ENCODE results near the gene CTIF. TPM values are rescaled to one million over a fixed set of nuclear protein-coding genes. Genes with fewer than 3 reads are reported as not detected.

CTIF gene
- total RNA-seq, 1 donor from 2014 or later, result 137 TPM

- no peak for DNase-seq
- Mint-ChIP-seq H3K36me3 (ENCODE audit: unreplicated experiment) (peaks cover 29% of the 10 kb centered on the region), H3K27me3 (ENCODE audit: unreplicated experiment) (peaks cover 6% of the 10 kb centered on the region), H3K9me3 (ENCODE audit: unreplicated experiment) (peaks cover 10% of the 10 kb centered on the region), H3K4me3 (ENCODE audit: unreplicated experiment) (no peak overlapping the region), H3K27ac (ENCODE audit: unreplicated experiment) (no peak overlapping the region), H3K4me1 (ENCODE audit: low read depth, unreplicated experiment) (no peaks in the 10 kb centered on the region)
- no peak for TF ChIP-seq CTCF (IDR thresholded peaks at IDR 0.05; ENCODE audit: partially characterized antibody, unreplicated experiment)
Measured at GRCh38 chr18:48668466-48669179, 129.8 kb downstream of the CTIF start.

GRCh38 chr18:48669180-48669675, 130.4 kb downstream of the CTIF start:
- Mint-ChIP-seq H3K36me3 (ENCODE audit: unreplicated experiment) (peaks cover 29% of the 10 kb centered on the region), H3K9me3 (ENCODE audit: unreplicated experiment) (peaks cover 8% of the 10 kb centered on the region), H3K4me1 (ENCODE audit: low read depth, unreplicated experiment) (no peaks in the 10 kb centered on the region)

GRCh38 chr18:48669991-48670750, 131.3 kb downstream of the CTIF start:
- peaks cover 29% of the 10 kb centered on the region for H3K36me3 Mint-ChIP-seq (ENCODE audit: unreplicated experiment)
- no peak for DNase-seq
- H3K27me3 Mint-ChIP-seq (ENCODE audit: unreplicated experiment), result peaks cover 7% of the 10 kb centered on the region
- no peak for TF ChIP-seq CTCF (IDR thresholded peaks at IDR 0.05; ENCODE audit: partially characterized antibody, unreplicated experiment)
- no peaks in the 10 kb centered on the region for H3K4me1 Mint-ChIP-seq (ENCODE audit: low read depth, unreplicated experiment)
- H3K9me3 Mint-ChIP-seq (ENCODE audit: unreplicated experiment), result peaks cover 8% of the 10 kb centered on the region
- H3K27ac Mint-ChIP-seq (ENCODE audit: unreplicated experiment), result no peak overlapping the region
- no peak overlapping the region for H3K4me3 Mint-ChIP-seq (ENCODE audit: unreplicated experiment)

More at GRCh38 chr18:48669180-48669675, 130.4 kb downstream of the CTIF start:
- peaks cover 7% of the 10 kb centered on the region for H3K27me3 Mint-ChIP-seq (ENCODE audit: unreplicated experiment)
- no peak for TF ChIP-seq CTCF (IDR thresholded peaks at IDR 0.05; ENCODE audit: partially characterized antibody, unreplicated experiment)
- DNase-seq, result no peak
- no peak overlapping the region for H3K27ac Mint-ChIP-seq (ENCODE audit: unreplicated experiment)
- H3K4me3 Mint-ChIP-seq (ENCODE audit: unreplicated experiment), result no peak overlapping the region

- no peak for TF ChIP-seq CTCF (IDR thresholded peaks at IDR 0.05; ENCODE audit: partially characterized antibody, unreplicated experiment)
- Mint-ChIP-seq H3K36me3 (ENCODE audit: unreplicated experiment) (peaks cover 21% of the 10 kb centered on the region), H3K4me1 (ENCODE audit: low read depth, unreplicated experiment) (no peaks in the 10 kb centered on the region), H3K9me3 (ENCODE audit: unreplicated experiment) (peaks cover 8% of the 10 kb centered on the region), H3K27me3 (ENCODE audit: unreplicated experiment) (peaks cover 7% of the 10 kb centered on the region), H3K4me3 (ENCODE audit: unreplicated experiment) (no peak overlapping the region), H3K27ac (ENCODE audit: unreplicated experiment) (no peak overlapping the region)
- DNase-seq, result no peak
Measured at GRCh38 chr18:48670751-48671560, 132.1 kb downstream of the CTIF start.
